ENCODE data around the gene NUS1. TPM values are rescaled to one million over a fixed set of nuclear protein-coding genes. Genes with fewer than 3 reads are reported as not detected.
"Not testable (repeated sequence)": the region's sequence is repeated elsewhere in the genome, so short reads cannot be mapped to it uniquely, and the experiment has no call there.

NUS1 gene
- total RNA-seq, 1 donor from 2014 or later: 31.6 TPM

DNA sequence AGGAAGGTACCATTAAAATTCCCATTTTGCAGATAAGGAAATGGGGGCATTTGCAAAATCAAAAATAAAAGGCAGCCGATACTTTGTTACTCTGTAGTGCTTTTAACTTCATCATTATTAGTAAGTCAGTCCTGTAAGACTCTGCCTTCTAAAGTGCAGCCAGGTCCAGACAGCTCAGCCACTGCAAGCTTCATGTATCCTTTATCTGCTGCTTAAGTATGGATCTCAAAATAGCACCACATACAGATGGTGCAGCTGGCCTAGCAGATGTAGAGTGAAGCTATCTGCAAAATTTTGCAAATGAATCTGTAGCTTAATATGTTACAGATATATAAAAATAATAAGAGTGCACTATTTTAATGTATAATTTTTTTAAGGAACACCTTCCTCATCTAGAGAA lies 53.4 kb downstream of the NUS1 start:
- no peak overlapping the region for H3K27ac Mint-ChIP-seq (ENCODE audit: unreplicated experiment)
- H3K4me3 Mint-ChIP-seq (ENCODE audit: unreplicated experiment): no peak overlapping the region
- no peak for DNase-seq (ENCODE audit: low spot score)
- peaks cover 12% of the 10 kb centered on the region for H3K27me3 Mint-ChIP-seq (ENCODE audit: low read depth)
- no peaks in the 10 kb centered on the region for H3K4me1 Mint-ChIP-seq (ENCODE audit: low read depth)
- peaks cover 22% of the 10 kb centered on the region for H3K9me3 Mint-ChIP-seq (ENCODE audit: low read depth)
- TF ChIP-seq, protein P1, sequence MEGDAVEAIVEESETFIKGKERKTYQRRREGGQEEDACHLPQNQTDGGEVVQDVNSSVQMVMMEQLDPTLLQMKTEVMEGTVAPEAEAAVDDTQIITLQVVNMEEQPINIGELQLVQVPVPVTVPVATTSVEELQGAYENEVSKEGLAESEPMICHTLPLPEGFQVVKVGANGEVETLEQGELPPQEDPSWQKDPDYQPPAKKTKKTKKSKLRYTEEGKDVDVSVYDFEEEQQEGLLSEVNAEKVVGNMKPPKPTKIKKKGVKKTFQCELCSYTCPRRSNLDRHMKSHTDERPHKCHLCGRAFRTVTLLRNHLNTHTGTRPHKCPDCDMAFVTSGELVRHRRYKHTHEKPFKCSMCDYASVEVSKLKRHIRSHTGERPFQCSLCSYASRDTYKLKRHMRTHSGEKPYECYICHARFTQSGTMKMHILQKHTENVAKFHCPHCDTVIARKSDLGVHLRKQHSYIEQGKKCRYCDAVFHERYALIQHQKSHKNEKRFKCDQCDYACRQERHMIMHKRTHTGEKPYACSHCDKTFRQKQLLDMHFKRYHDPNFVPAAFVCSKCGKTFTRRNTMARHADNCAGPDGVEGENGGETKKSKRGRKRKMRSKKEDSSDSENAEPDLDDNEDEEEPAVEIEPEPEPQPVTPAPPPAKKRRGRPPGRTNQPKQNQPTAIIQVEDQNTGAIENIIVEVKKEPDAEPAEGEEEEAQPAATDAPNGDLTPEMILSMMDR (IDR thresholded peaks at IDR 0.05): no peak
- H3K36me3 Mint-ChIP-seq (ENCODE audit: low read depth): no peaks in the 10 kb centered on the region

DNA sequence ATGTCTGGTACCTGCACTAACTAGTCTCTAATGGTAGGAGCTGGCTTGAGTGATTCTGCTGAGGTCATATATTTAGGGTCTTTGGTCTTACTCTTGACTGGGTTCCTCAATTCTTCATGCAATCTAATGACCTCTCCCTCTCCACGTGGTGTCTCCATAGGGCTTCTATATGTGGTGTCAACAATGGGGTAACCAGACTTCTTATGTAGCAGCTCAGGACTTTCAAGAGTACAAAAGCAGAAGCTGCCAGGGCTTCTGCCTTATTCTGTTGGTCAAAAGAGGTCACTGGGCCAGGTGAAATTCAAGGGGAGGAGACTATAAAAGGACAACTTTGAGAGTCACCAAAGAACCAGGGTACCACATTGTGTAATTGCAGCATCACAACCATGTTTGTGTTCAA lies 54.3 kb downstream of the NUS1 start:
- TF ChIP-seq, protein P1 (IDR thresholded peaks at IDR 0.05): no peak
- no peak overlapping the region for H3K4me3 Mint-ChIP-seq (ENCODE audit: unreplicated experiment)
- peaks cover 18% of the 10 kb centered on the region for H3K9me3 Mint-ChIP-seq (ENCODE audit: low read depth)
- H3K27ac Mint-ChIP-seq (ENCODE audit: unreplicated experiment): no peak overlapping the region
- no peaks in the 10 kb centered on the region for H3K4me1 Mint-ChIP-seq (ENCODE audit: low read depth)
- no peaks in the 10 kb centered on the region for H3K36me3 Mint-ChIP-seq (ENCODE audit: low read depth)
- H3K27me3 Mint-ChIP-seq (ENCODE audit: low read depth): peaks cover 12% of the 10 kb centered on the region
- no peak for DNase-seq (ENCODE audit: low spot score)

DNA sequence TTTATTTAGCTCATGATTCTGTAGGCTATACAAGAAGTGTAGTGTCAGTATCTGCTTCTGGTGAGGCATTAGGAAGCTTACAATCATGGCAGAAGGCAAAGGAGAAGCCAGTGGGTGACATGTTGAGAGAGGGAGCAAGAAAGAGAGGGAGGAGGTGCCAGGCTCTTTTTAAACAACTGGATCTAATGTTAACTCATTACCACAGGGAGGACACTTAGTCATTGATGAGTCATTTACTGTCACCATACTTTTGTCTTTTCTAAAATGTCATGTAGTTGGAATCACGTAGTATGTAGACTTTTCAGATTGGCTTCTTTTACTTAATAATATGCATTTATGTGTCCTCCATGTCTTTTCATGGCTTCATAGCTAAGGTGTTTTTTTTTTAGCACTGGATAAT lies 58.1 kb downstream of the NUS1 start:
- no peak overlapping the region for H3K4me3 Mint-ChIP-seq (ENCODE audit: unreplicated experiment)
- peaks cover 7% of the 10 kb centered on the region for H3K9me3 Mint-ChIP-seq (ENCODE audit: low read depth)
- H3K36me3 Mint-ChIP-seq (ENCODE audit: low read depth): no peaks in the 10 kb centered on the region
- H3K27me3 Mint-ChIP-seq (ENCODE audit: low read depth): peaks cover 12% of the 10 kb centered on the region
- DNase-seq (ENCODE audit: low spot score): no peak
- H3K4me1 Mint-ChIP-seq (ENCODE audit: low read depth): no peaks in the 10 kb centered on the region
- TF ChIP-seq, protein P1 (IDR thresholded peaks at IDR 0.05): no peak
- H3K27ac Mint-ChIP-seq (ENCODE audit: unreplicated experiment): no peak overlapping the region

DNA sequence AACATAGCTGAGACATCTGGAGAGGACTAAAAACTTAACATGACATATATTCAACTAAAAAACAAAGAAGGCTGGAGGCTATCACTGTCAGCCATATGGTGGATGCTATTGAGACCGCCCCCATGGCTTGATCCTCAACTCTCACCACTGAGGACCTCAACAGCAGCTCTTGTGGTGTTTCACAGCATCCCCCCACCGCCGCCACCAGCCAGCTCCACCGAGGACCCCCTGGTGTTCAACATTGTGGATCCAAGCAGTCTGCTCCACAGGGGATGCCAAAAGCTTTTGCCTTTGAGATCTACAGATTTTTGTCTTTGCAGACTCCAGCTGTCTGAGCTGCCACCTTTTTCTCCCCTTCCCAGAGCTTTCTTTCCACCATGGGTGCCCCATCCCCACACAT lies 64.6 kb downstream of the NUS1 start:
- DNase-seq (ENCODE audit: low spot score): no peak
- Mint-ChIP-seq H3K36me3 (ENCODE audit: low read depth) (no peaks in the 10 kb centered on the region), H3K4me3 (ENCODE audit: unreplicated experiment) (no peak overlapping the region), H3K4me1 (ENCODE audit: low read depth) (no peaks in the 10 kb centered on the region), H3K27ac (ENCODE audit: unreplicated experiment) (no peak overlapping the region), H3K9me3 (ENCODE audit: low read depth) (peaks cover 30% of the 10 kb centered on the region), H3K27me3 (ENCODE audit: low read depth) (peaks cover 3% of the 10 kb centered on the region)
- TF ChIP-seq, protein P1 (IDR thresholded peaks at IDR 0.05): no peak

DNA sequence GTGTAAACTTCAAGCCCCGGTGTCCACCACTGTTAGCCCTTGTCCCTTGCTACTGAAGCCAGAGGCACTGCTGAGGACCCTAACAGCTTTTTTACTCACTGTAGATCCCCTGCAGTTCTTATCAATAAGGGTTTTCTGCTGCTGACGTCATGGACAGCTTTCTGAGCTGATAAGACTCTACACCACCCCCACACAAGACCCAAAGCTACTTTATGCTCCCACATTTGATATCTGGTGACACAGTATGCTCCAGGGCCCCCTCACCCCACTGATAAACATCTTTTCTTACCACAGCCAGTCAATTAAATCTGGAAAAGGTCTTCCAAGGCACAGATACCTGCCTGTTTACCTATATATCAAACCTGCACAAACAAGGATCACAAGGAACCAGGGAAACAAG lies 65.3 kb downstream of the NUS1 start:
- Mint-ChIP-seq H3K9me3 (ENCODE audit: low read depth) (peaks cover 30% of the 10 kb centered on the region), H3K4me3 (ENCODE audit: unreplicated experiment) (no peak overlapping the region), H3K36me3 (ENCODE audit: low read depth) (no peaks in the 10 kb centered on the region), H3K27ac (ENCODE audit: unreplicated experiment) (no peak overlapping the region), H3K27me3 (ENCODE audit: low read depth) (peaks cover 3% of the 10 kb centered on the region), H3K4me1 (ENCODE audit: low read depth) (no peaks in the 10 kb centered on the region)
- TF ChIP-seq, protein P1 (IDR thresholded peaks at IDR 0.05): no peak
- DNase-seq (ENCODE audit: low spot score): no peak

DNA sequence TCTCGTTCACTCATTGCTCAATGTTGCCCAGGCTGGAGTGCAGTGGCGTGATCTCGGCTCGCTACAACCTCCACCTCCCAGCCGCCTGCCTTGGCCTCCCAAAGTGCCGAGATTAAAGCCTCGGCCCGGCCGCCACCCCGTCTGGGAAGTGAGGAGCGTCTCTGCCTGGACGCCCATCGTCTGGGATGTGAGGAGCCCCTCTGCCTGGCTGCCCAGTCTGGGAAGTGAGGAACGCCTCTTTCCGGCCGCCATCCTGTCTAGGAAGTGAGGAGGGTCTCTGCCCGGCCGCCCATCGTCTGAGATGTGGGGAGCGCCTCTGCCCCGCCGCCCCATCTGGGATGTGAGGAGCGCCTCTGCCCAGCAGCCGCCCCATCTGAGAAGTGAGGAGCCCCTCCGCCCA lies 75.4 kb downstream of the NUS1 start:
- not testable (repeated sequence) for H3K27me3 Mint-ChIP-seq (ENCODE audit: low read depth); DNase-seq (ENCODE audit: low spot score); H3K36me3 Mint-ChIP-seq (ENCODE audit: low read depth); H3K27ac Mint-ChIP-seq (ENCODE audit: unreplicated experiment); H3K4me1 Mint-ChIP-seq (ENCODE audit: low read depth); H3K4me3 Mint-ChIP-seq (ENCODE audit: unreplicated experiment)
- peaks cover 51% of the 10 kb centered on the region for H3K9me3 Mint-ChIP-seq (ENCODE audit: low read depth)

Other genes starting within 250 kb of the NUS1 start
- gene ROS1, start 249.5 kb upstream of the NUS1 start, total RNA-seq: not detected in 3 replicates
- gene DCBLD1, start 192.8 kb upstream of the NUS1 start, total RNA-seq: 32.2 to 39.3 TPM (median 33.3 TPM) in 3 replicates
- 34.6 to 52.4 TPM (median 35.1 TPM) in 3 replicates for gene GOPC, start 73.0 kb upstream of the NUS1 start, total RNA-seq
- not detected in 3 replicates for gene SLC35F1, start 231.8 kb downstream of the NUS1 start, total RNA-seq

Measured in chondrocyte (in vitro differentiated cells).